Heart left ventricle (tissue), 16 donors: ENCODE measurements around the gene SMIM45.

Source experiments
- ATAC-seq, 4 donors: fragments of 200-7000 bp; cut with Tn5 transposase; one replicate each; pipeline ENCODE4 v1.9.1; 2020 to 2022; ENCODE audit warnings: moderate library complexity in 4 of 4, mild to moderate bottlenecking in 3 of 4, moderate number of reproducible peaks in 1 of 4
- DNase-seq, 5 donors: peaks; one replicate each; pipeline ENCODE4 v3.0.0-alpha.2; 2020
- H3K27ac ChIP-seq, 12 donors: fragments of 200-600 bp; sonication (generic) in 4 of 12; one replicate each; pipeline versions ENCODE4 v1.5.0 to v1.8.0; 2016 to 2022; ENCODE audit warnings: mild to moderate bottlenecking in 2 of 12
- H3K27me3 ChIP-seq, 9 donors: fragments of 200-600 bp; sonication (generic) in 2 of 9; one replicate each; pipeline versions ENCODE4 v1.5.1 to v1.8.0; 2016 to 2022; ENCODE audit warnings: mild to moderate bottlenecking in 3 of 9
- H3K36me3 ChIP-seq, 9 donors: fragments of 200-600 bp; sonication (generic) in 2 of 9; one replicate each; pipeline versions ENCODE4 v1.5.0 to v1.8.0; 2018 to 2022; ENCODE audit warnings: mild to moderate bottlenecking in 2 of 9
- H3K4me1 ChIP-seq, 12 donors: fragments of 200-600 bp; sonication (generic) in 4 of 12; one replicate each; pipeline versions ENCODE4 v1.5.0 to v1.8.0; 2016 to 2022; ENCODE audit warnings: mild to moderate bottlenecking in 3 of 12
- H3K4me3 ChIP-seq, 12 donors: fragments of 200-600 bp; sonication (generic) in 4 of 12; one replicate each; pipeline versions ENCODE4 v1.5.0 to v1.8.0; 2017 to 2022; ENCODE audit warnings: mild to moderate bottlenecking in 9 of 12, moderate library complexity in 4 of 12
- H3K9me3 ChIP-seq, 12 donors: fragments of 200-600 bp; sonication (generic) in 4 of 12; one replicate each; pipeline versions ENCODE4 v1.5.0 to v1.8.0; 2016 to 2022; ENCODE audit warnings: mild to moderate bottlenecking in 1 of 12
- POLR2A ChIP-seq, 2 donors: fragments of 450-650 bp; IDR thresholded peaks; one replicate each; pipeline ENCODE4 v1.6.1; 2017; ENCODE audit warnings: antibody characterized with exemption in 2 of 2, mild to moderate bottlenecking in 2 of 2, moderate library complexity in 2 of 2
- WGBS, 4 donors: extraction: QIAGEN DNeasy Blood & Tissue Kit in 2 of 4; methylation state at CpG; one replicate each; pipeline versions ENCODE4 v1.1.5 to v1.1.7; 2013 to 2018; 5-methylcytosine and 5-hydroxymethylcytosine counted together
- intact Hi-C, 10 donors: fragments of 100-400 bp; cut with DNase I; formaldehyde crosslinking; loops; one replicate each; pipeline versions ENCODE4 v1.11.1 to v1.14.2; 2022
- TF ChIP-seq, protein P1 (sequence below), 12 donors: fragments of 200-600 bp; sonication (generic) in 4 of 12; IDR thresholded peaks; one replicate each; pipeline versions ENCODE4 v1.5.0 to v1.8.0; 2018 to 2022; ENCODE audit warnings: antibody characterized with exemption in 12 of 12, mild to moderate bottlenecking in 5 of 12
- donor health status: ischemic (EF 13 %, LVEDD 7.1; RV severe dilation, severe dysfunction).
- donor health status: healthy with polysubstance abuse.
- donor health status: DM: no; HTN: yes; CAD: no.
- donor health status: DM: no; HTN: no; CAD: no.
- donor health status: ischemic (EF 25% LVEDD 6.9; RV normal size, moderate dysfunction).
- donor health status: ischemic (EF 25% LVEDD 5.7; RV mildly dilated, moderate dysfunction).
- donor health status: healthy.
- donor health status: DM: yes; HTN: yes; CAD: no.
- donor health status: ischemic (EF 35%, LVEDD 5.7; RV mildly dilated, moderate dysfunction).
- donor health status: nonischemic (EF 11% LVEDD 7.7; RV severe dilation, severe dysfunction).
- donor health status: DM: yes; HTN: yes; CAD: no.
- donor health status: PGD.
- donor health status: ischemic (EF 29% LVEDD 5.4; RV normal size, mild dysfunction).
- donor health status: nonischemic (EF 23%, LVEDD 6.1; RV moderate dilation, normal function).

Gene SMIM45

DNA sequence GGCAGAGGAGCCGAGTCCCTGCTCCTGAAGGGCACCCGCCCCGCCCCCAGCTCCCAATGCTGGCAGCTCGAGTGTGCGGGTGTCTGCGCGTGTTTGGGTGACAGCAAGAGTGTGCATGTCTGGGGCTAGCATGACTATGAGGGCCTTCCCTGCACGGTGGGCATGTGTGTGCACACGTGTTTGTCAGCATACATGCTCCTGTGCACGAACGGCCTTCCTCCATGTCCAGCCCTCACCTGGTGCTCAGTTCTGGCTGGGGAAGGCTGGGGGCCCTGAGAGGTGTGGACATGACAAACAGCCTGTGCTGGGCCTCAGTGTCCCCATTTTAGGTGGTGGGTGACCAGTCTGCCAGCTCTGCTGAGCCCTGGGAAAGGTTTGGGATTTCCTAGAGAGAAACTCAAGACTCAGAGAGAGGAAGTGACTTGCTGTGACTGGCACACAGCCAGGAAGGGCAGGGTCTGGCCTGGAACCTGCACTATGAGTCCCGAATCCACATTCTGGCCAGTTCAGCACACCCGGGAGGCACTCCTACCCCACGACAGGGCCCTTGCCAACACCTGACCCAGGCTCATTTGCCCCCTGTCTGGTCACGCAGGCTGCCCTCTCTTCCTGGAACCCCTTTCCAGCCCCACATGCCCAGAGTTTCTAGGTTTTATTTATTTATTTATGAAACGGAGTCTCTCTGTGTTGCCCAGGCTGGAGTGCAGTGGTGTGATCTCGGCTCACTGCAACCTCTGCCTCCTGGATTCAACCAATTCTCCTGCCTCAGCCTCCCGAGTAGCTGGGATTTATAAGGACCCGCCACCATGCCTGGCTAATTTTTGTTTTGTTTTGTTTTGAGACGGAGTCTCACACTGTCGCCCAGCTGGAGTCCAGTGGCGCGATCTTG lies 33.8 kb upstream of the SMIM45 start:
- Histone ChIP-seq H3K9me3 (no peaks in the 10 kb centered on the region), H3K4me1 (peaks cover 0 to 46% (median 22%) of the 10 kb centered on the region in 12 donors), H3K27me3 (peaks cover 18 to 58% (median 35%) of the 10 kb centered on the region in 9 donors), H3K36me3 (no peaks in the 10 kb centered on the region), H3K4me3 (no peak overlapping the region), H3K27ac (no peak overlapping the region)
- ATAC-seq: peak in 3 of 4 donors; percentile 19 to 44 (median 30)
- TF ChIP-seq, protein P1, sequence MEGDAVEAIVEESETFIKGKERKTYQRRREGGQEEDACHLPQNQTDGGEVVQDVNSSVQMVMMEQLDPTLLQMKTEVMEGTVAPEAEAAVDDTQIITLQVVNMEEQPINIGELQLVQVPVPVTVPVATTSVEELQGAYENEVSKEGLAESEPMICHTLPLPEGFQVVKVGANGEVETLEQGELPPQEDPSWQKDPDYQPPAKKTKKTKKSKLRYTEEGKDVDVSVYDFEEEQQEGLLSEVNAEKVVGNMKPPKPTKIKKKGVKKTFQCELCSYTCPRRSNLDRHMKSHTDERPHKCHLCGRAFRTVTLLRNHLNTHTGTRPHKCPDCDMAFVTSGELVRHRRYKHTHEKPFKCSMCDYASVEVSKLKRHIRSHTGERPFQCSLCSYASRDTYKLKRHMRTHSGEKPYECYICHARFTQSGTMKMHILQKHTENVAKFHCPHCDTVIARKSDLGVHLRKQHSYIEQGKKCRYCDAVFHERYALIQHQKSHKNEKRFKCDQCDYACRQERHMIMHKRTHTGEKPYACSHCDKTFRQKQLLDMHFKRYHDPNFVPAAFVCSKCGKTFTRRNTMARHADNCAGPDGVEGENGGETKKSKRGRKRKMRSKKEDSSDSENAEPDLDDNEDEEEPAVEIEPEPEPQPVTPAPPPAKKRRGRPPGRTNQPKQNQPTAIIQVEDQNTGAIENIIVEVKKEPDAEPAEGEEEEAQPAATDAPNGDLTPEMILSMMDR (IDR thresholded peaks at IDR 0.05): no peak
- no peak for TF ChIP-seq POLR2A (IDR thresholded peaks at IDR 0.05)
- intact Hi-C loops: no loop called here
- WGBS, 4 donors: 54 to 61% (median 58%) methylated on average over 22 to 23 of the region's 23 CpGs
- DNase-seq: peak; percentile 59 to 83 (median 65)

DNA sequence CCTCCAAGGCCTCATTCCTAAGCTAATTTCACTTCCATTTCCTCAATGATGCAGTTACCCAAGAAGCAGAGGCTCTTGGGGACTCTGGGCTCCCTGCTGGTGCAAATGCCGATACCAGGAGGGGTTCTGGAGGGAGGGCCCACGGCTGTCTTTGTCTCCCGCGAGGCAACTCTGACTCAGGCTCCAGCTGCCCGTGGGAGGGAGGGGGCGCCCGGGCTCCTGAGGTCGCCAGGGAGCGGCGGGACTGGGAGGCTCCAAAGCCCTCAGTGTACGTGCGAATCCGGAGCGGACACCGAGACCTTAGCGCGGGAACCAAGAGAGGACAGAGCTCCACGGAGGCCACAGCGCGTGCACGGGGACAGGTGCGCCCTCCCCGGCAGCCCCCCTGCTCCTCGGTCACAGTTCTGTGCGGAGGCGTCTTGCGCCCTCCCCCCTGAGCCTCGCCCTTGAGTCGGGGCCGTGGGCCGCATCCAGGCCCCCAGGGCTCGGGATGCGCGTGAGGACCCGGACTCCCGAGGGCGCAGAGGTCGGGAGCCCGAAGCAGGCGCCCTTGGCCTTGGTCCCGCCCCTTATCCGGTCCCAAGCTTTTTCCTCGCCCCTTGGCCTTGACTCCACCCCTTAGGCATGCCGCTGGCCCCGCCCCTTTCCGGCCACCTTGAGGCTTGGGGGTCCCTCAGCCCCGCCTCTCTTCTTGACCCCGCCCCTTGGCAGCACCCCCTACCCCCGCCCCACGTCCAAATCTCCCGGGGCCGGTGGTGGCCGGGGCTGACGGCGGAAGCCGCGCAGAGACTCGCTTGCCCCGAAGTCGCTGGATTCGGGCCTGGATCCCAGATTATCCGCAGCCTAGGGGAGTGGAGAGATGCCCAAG lies 32.4 kb upstream of the SMIM45 start:
- peaks cover 0 to 39% (median 22%) of the 10 kb centered on the region in 12 donors for H3K4me1 ChIP-seq
- H3K27ac ChIP-seq: peak overlapping the region in 5 of 12 donors; percentile 13 to 64 (median 34)
- peak; percentile 68 to 83 (median 78) for DNase-seq
- TF ChIP-seq, protein P1 (IDR thresholded peaks at IDR 0.05): no peak
- TF ChIP-seq POLR2A (IDR thresholded peaks at IDR 0.05): no peak
- H3K9me3 ChIP-seq: no peaks in the 10 kb centered on the region
- peaks cover 9 to 45% (median 24%) of the 10 kb centered on the region in 9 donors for H3K27me3 ChIP-seq
- ATAC-seq: peak; percentile 18 to 75 (median 64)
- no peaks in the 10 kb centered on the region for H3K36me3 ChIP-seq
- peak overlapping the region; percentile 12 to 68 (median 54) for H3K4me3 ChIP-seq
- WGBS, 4 donors: 3 to 5% (median 3%) methylated on average over 30 to 62 of the region's 62 CpGs
- intact Hi-C loops: no loop called here

GRCh38 chr22:41920271-41920976 lies 31.5 kb upstream of the SMIM45 start:
- ATAC-seq (peak in 1 of 4 donors; percentile 9), DNase-seq (no peak)
- Histone ChIP-seq H3K36me3 (no peaks in the 10 kb centered on the region), H3K4me3 (peak overlapping the region in 11 of 12 donors; percentile 36 to 68 (median 54)), H3K27ac (peak overlapping the region in 2 of 12 donors; percentile 34 to 42), H3K4me1 (peaks cover 0 to 34% (median 17%) of the 10 kb centered on the region in 12 donors), H3K9me3 (no peaks in the 10 kb centered on the region), H3K27me3 (peaks cover 5 to 42% (median 20%) of the 10 kb centered on the region in 9 donors)
- TF ChIP-seq, protein P1 (IDR thresholded peaks at IDR 0.05): no peak
- TF ChIP-seq POLR2A (IDR thresholded peaks at IDR 0.05): no peak
- WGBS, 4 donors: 51 to 69% (median 56%) methylated on average over 19 to 21 of the region's 21 CpGs
- intact Hi-C loops: no loop called here
